ENCODE results near the gene DPF1.

DNA sequence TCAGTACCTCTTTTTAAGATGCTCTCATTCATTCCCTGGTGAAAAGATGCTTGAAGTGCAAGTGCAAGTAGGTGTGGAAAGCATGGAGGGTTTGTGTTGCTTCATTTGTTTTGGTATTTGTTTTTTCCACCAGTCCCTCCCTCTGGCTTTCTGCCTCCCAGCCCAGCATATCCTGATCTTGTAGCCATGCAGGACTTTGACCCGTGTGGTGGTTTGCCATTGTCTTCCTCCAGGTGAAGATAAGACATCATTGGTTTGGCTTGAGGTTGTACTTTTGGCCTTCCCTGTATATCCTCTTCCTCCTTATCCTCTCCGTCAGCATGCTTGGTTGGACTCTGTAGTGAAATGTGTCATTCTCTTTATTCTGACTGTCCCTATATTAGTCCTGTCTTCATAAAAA lies 49.5 kb upstream of the DPF1 start:
- TF ChIP-seq, protein P1, sequence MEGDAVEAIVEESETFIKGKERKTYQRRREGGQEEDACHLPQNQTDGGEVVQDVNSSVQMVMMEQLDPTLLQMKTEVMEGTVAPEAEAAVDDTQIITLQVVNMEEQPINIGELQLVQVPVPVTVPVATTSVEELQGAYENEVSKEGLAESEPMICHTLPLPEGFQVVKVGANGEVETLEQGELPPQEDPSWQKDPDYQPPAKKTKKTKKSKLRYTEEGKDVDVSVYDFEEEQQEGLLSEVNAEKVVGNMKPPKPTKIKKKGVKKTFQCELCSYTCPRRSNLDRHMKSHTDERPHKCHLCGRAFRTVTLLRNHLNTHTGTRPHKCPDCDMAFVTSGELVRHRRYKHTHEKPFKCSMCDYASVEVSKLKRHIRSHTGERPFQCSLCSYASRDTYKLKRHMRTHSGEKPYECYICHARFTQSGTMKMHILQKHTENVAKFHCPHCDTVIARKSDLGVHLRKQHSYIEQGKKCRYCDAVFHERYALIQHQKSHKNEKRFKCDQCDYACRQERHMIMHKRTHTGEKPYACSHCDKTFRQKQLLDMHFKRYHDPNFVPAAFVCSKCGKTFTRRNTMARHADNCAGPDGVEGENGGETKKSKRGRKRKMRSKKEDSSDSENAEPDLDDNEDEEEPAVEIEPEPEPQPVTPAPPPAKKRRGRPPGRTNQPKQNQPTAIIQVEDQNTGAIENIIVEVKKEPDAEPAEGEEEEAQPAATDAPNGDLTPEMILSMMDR (conservative IDR thresholded peaks at IDR 0.05; ENCODE audit: low read length), result no peak
- TF ChIP-seq EZH2phosphoT487 (IDR thresholded peaks at IDR 0.05; ENCODE audit: borderline replicate concordance, low read depth, low read length), result no peak
